Measurements from ENCODE around the gene PPP1R14C.

Gene PPP1R14C

DNA sequence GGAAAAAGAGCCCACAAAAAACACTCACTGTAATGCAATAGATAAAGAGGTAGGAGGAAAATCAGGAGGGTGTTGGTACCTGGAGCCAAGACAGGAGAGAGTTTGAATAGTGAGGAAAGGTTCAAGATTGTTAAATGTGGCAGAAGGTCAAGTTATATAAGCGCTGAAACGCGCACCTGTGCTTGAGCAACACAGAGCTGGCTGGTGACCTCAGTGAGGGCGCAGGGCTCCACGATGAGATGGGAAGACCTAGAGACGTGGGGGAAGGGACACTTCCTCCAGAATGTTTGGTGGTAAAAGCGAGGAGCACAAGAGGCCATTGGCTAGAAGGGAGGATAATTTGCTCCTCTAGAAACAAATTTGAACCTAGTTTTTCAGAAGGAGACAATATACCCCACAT is 4.2 kb upstream of the PPP1R14C start:
- DNase-seq (ENCODE audit: low spot score), result no peak

DNA sequence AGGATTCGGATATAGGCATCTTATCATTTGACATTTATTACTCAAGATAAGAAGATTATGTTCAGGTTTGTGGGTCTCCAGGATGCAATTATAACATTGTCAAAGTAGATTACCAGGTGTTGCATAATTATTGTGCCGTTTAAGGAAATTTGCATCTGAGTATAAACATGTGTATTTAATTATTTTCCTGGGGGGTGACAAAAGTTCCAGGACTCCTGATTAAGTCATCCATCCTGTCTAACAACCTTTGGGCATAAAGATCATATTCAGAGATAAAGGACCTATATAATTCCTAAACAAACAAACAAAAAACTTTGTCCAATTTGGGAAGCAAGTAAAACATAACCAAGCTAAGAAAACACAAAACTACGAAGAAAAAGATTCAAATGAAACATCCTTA is 3.3 kb upstream of the PPP1R14C start:
- DNase-seq (ENCODE audit: low spot score), result no peak

DNA sequence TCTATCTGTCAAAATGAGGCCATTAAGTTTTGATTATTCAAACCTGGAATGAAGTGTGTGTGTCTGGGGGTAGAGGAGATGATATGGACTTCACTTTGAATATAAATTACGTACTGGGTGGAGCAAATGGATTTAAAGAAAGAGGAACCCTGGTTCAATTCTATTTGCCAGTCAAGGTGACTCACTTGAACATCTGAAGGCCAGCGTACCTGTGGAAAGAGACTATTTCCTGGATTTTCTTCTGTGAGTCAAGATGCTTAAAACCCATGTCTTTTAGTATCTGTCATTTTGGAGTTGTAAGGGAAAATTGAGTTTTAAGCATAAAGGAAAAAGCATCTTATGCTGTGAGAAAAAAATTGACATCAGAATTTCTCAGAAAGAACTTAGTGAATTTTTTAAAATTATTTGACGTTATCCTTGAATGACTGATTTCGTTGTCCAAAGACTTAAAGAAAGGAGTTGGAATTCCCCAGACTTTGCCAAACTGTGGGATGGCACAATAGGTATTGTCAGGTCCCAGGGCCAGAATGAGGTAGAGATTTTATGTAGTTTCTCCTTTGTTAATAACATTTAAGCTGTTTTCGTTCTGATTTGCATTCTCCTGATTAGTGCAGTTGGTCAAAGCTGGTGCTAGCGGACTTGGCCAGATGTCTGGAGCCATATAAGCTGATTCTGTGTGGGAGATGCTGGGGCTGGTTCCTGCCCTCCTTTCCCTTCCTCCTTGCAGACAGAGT is 2.4 kb upstream of the PPP1R14C start:
- no peak for DNase-seq (ENCODE audit: low spot score)

DNA sequence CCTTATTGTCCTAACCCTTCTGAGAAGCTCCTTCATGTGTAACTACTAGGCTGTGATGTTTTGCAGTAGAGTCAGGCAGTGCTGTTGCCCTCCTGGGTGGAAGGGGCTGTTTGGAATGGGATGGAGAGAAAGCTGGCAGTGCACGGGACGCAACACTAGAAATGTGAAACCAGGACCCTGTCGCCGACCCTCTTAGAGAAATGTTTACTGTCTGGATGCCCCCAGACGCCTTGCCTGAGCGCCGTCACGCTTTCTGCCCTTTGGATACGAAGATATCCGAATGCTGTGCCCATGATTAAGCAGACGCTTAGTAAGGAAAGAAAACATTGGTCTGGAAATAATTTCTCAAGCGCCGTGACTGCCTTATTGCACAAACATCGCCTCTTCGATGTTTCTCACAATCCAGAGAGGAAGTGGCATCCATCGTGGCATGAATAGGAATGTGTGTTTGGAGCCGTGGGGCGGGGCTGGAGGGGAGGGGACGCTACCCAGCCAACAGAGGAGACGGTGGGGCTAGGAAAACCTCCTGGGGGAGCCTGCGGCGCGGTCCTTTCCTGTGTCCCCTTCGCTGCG is 661 bp upstream of the PPP1R14C start:
- DNase-seq (ENCODE audit: low spot score), result no peak

DNA sequence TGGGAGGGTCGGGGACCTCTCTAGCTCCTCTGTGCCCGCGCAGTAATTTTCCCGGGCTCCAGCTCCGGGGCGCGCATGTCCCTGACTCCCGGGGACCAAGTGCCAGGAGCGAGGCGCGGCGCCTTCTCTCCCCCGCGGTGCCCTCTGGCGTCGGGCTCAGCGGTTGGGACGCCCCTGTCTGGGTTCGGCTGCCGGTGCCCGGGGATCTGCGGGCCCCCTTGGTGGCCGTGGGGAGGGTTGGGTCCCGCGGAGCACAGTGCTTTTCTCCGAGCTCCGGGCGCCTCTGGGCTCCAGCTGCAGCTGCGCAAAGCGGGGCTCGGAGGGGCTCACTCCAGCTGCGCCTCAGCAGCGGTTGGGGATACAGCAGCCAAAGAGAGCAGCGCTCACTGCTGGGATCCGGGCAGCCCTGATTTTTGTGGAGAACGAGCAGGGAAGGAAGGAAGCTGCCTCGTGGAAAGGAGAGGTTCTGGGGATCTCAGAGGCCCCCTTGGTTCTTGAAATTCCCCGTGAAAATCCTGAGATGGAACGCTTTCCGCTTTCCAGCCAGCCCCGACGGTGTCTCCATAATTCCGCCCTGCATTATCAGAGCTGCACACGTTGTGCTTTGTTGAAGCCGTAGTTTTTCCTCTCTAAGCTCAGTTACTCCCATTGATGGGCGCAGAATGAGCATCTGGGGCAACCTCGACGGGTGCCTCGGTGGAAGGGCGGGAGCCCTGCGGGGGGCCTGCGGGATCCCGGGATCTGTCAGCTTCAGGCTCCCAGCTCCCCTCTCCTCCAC is 861 bp downstream of the PPP1R14C start:
- no peak for DNase-seq (ENCODE audit: low spot score)

DNA sequence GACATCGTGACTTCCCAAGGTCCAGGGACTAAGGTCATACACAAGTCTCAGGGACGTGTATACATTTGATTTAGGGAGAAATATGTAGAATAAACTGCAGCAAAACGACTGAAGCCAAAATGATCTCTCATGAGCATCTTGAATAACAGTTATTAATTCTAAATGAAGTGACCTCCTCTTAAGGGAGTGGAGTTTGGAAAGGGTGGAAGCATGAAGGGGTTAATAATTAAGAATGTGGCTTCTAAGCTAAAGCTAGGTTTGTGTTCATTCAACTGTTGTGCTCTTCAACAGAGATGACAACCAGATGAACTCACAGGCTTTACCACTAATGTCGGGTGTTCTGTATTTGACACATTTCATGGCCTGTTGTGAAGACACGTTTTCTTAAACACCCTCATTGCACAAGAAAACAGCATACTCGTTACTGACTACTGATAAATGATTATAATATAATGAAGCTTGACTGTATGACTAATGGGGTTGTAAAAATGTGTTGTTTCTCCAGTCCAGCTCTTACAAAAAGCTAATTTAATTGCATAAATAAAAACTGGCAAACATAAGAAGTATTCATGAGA is 1.5 kb downstream of the PPP1R14C start:
- DNase-seq (ENCODE audit: low spot score), result no peak

DNA sequence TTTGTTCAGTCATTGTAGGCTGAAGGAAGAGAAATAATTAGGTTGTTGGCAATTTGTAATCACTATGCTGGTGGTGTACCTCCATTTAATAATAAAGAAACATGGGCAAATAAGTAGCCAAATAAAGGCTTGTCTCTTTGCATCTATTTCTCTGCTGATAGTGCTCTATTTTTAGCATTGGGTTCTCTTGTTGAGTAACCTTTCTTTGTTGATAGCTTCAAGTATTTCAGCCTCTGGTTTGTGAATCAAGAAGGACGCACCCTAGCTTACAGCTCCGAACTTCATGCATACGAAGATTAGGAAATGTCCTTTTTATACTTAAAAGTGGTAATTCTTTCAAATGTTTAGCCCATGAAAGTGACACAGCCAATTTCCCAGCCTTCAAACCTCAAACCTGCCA is 2.6 kb downstream of the PPP1R14C start:
- no peak for DNase-seq (ENCODE audit: low spot score)

DNA sequence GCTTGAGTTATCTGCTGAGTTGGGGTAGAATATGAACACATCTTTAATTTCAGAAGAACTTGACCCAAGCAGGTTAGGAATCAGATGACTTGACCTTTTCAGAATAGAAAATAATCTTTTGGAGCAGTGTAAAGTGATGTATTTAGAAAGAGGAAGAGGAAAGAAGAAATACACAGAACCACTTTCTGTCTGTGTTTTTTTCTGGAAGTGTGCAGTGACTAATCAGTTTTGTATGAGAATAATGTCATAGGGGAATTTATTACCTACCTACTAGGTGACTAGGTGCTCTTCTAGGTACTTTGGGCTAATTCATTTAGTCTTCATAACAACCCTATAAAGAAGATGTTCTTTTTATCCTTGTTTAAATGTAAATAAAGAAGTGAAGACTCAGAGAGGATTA is 3.0 kb downstream of the PPP1R14C start:
- DNase-seq (ENCODE audit: low spot score), result no peak

DNA sequence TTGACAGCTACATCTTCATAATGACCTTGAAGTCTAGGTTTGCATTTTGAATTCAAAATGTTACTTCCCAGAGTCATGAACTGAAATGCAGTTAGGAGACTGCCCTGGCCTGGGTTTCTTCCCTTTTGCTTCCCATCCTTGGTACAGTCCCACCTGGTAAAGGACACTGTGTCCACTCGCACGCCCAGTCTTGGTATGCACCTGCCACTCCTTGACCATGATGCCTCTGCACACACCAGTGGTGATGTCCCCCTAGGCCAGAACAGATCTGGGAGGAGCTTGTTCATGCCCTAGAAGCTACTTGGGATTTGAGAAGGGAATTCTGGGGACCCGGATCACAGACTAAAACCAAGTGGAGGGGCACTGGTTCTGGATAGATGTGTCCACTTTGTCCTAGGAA is 3.6 kb downstream of the PPP1R14C start:
- DNase-seq (ENCODE audit: low spot score), result no peak

DNA sequence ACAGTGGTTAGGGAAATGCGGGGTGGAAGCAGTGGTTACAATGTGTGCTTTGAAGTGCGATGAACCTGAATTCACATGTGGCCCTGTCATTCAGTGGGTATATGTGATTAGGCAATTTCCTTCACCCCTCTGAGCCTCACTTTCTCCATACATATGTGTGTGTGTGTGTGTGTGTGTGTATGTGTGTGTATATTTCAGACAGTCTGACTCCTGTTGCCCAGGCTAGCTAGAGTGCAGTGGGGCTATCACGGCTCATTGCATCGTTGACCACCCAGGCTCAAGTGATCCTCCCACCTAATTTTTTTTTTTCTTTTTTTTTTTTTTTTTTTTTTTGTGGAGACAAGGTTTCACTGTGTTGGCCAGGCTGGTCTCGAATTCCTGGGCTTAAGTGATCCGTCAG is 6.3 kb downstream of the PPP1R14C start:
- no peak for DNase-seq (ENCODE audit: low spot score)

DNA sequence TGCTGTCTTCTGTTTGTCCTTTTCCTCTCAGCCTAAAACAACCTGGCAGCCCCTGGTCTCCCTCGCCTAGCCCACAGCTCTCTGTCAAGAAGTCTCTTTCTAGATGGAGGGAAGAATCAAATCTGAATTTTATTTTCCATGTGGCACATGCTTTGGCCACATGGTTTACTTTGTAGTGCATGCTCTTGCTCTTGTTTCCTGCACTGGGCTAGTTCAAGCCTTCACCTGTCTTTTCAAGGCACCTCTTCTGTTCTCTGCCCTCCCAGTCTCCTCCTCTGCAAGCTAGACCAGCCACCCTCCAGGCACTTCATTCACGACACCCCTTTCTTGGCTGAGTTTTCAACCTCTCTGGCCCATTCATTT is 7.6 kb downstream of the PPP1R14C start:
- no peak for DNase-seq (ENCODE audit: low spot score)

DNA sequence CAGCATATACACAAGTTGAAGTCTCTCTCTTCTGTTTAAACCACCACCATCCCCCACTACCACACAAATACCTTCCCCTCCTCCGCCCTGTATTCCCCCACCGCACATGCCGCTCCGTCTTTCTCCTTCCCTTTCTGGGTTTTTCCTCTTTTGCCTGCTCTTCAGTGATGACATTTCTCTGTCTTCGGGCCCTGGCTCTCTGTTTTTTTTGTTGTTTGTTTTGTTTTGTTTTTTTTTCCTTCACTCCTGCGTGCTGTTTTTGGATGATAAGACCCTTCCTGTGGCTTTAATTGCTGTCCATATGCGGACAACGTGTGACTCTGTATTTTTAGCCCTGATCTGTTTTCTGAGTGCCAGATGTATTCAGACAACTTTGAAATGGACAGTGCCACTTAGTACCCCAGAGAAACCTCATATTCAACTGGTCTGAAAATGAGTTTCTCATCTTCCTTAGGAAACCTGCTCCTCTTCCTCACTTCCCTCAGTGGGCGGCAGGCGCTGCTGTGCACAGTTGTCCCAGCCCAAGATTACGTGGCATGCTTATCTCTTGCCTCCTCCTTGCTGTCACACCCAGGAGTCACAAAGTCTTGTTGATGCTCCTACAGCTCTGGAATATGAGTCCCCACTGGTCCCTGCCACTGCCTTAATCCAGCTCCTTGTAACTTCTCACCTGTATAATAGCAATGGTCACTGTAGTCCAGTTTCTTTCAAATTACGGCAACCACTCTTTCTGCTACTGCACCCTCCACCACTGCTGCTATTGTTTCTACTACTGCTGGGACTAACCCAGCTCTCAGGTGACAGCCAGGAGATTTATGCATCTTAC is 8.2 kb downstream of the PPP1R14C start:
- DNase-seq (ENCODE audit: low spot score), result no peak

DNA sequence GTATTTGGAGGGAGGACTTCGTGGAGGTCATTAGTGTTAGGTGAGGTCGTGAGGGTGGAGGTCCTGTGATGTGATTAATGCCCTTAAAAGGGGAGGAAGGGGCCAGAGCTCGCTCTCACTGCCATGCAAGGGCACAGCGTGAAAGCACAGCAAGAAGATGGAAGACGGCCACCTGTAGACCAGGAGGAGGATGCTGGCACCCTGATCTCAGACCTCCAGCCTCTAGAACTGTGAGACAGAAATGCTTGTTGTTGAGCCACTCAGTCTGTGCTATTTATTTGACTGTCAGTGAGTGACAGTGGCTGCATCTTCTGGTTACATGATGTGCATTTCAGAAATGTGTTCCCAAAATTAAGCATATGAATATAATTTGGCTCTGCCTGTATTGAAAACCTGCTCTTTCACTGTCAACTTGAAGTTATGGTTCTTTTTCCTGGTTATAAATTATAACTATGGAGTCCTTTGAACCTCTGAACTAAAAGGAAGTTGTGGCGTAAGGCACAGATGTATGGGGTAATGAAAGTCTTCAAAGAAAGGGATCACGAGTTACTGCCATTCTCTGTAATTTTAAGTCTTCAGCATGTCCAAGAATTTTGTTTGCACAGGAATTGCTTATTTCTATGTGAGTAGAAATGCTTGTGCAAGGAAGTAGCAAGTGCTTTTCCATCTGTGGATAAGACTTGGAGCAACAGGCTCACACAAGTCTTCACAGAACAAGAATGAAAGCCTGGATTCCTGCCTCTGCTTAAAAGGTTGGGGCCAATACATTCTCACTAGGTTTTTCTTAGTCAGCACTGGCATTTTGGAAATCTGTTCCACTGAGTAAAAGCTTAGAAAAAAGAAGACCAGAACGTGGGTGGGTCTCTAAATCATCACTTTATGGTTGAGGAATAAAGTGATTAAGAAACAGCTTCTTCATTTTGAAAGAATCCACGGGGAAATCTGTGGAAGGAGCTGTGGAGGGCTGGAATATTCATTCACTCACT is 10.3 kb downstream of the PPP1R14C start:
- DNase-seq (ENCODE audit: low spot score), result no peak

DNA sequence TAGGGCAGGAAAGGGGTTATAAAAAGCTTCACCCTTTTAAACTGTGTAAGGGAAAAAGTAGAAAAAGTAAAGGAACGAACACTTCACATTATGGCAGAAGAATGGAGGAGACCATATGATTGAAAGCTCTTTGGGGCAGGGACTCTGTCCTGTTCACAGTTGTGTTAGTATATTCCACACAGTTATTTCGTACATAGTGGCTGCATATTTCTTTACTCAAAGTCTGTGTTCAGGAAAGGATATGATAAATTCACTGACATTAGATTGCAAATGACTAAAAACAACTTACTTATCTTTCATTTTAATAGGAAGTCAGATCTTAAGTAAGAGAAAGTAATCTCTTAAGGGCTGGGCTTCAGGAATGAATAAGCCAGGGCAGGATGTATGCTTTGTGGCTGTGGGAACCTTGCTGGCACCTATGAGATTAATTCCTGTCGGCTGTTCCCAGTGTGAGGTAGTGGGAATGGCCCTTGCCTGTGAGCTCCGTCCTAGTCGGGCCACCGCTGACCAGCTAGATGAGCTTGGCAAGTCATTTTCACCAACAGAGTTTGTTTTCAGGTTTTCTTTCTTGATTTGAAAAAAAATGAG is 11.2 kb downstream of the PPP1R14C start:
- DNase-seq (ENCODE audit: low spot score), result no peak

DNA sequence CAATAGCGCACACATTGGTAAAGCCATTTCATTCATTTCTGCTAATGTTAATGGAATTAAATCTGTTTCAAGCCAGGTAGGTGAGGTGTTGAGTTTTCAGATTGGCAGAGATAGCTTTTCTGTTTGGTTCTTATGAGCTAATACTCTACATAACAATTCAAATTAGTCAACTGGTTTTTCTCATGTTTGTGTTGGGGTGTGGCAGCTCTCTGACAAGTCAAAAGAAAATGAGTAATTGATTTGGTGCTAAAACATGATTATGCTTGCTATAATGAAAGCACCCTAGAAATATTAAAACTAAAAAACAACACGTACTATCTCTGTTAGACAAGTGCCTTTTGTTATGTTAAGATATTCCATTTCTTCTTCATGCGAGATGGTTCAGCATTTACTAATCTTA is 13.6 kb downstream of the PPP1R14C start:
- no peak for DNase-seq (ENCODE audit: low spot score)

DNA sequence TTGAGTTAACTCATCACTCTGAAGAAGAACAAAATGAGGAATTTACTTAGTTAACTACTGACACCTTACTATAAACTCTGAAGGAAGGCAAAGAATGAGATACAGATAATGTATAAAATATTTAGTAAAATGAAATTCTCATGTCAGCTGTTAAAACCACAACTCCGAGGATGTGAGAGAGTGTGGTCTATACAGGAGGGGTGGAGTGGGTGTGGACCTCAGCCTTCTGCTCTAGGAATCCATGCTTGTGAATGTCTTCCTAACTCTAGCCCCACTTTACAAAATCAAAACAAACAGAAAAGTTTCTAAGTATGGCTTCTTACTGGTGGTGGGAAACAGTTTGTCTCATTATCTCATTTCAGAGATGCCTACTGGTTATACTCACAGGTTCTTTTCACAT is 14.2 kb downstream of the PPP1R14C start:
- DNase-seq (ENCODE audit: low spot score), result no peak

DNA sequence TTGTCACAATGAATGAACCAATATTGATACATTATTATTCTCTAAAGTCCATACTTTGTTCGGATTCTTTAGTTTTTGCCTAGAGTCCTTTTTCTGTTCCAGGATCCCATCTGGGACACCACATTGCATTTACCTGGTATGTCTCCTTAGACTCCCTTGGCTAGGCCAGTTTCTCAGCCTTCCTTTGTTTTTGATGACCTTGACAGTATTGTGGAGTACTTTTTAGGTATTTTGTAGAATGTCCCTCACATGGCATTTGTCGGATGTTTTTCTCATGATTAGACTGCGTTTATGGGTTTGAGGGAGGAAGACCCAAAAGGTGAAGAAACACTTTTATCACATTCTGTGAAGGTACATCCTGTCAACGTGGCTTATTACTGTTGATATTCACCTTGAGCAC is 16.9 kb downstream of the PPP1R14C start:
- DNase-seq (ENCODE audit: low spot score), result no peak

DNA sequence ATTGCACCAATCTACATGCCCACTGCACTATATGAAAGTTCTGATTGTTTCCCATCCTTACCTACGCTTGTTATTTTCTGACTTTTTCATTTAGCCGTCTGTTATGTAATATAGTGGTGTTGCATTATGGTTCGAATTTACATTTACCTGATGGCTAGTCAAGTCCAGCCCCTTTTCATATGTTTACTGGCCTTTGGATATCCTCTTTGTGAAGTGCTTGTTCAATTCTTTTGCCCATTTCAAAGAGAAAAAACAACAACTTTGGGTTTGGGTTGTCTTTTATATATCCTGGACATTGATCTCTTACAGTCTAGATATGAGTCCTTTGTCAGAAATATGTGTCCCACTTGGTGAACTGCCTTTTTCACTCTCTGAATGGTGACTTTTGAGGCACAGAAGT is 21.1 kb downstream of the PPP1R14C start:
- no peak for DNase-seq (ENCODE audit: low spot score)

DNA sequence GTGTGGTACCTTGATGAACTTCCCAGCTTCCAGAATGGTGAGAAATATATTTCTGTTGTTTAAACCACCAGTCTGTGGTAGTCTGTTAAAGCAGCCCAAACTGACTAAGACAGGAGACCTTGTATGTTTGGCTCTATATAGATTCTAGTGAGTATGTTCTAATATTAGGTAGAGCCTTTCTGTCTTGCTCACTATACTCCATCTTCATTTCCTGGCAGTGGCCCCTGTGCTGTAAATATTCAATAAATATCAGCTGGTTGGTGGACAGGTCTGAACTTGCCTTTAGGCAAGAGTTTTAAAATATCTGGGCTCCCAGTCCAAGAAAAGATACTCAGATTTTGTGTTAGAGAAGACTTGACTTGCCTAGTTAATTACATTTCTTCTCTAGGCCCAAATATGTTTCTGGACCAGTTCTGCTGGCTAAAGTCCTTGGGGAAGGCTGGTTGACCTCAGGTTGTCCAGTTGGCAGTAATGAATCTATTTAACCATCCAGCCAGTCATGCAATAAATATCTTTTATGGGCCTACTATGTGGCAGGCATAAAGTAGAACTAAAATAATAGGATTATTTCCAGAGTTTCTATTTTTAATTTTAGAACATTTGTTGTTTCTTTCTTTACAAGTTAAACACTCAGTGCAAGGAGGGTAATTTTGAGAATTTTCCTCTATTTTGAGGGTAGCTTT is 22.3 kb downstream of the PPP1R14C start:
- DNase-seq (ENCODE audit: low spot score), result no peak

DNA sequence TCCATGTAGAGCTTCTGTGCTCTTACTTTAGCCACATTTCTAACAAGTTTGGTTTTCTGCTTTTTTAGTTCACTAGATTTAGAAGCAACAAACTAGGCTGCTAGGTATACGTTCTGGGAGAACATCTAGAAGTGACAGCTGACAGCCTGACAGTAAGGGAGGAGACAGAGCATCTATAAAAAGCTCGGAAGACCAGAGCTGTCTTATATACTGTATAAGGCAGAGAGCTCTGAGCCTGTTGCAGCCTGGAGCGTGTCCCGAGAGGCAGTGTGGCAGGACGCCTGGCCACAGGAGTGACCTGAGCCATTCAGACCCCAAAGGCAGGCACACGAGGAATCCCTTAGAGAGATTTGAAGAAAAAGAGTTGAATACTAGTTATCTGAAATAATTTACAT is 24.6 kb downstream of the PPP1R14C start:
- no peak for DNase-seq (ENCODE audit: low spot score)
